ENCODE measurements around the gene NHEJ1.

The NHEJ1 gene

DNA sequence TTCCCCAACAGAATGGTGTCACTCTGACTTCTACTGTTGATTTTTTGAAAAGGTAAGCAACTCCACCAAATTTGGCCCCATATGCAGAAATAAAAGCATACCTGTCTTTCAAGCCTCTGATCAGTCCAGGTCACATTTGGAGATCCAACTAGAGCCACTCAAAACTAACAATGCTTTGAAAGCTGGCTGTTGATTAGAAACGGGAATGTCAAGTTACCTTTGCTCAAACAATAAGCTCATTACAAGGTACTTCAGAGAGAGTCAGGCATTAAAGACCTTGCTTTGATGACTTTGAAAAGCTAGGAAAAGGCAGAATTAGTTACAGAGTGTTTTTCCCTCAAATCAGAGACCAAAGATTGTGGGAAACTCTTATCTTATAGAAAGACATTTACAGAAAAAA lies 95.1 kb downstream of the NHEJ1 start:
- no peak overlapping the region for H3K27ac ChIP-seq
- TF ChIP-seq ZFX (IDR thresholded peaks at IDR 0.05): no peak
- TF ChIP-seq, protein P1, sequence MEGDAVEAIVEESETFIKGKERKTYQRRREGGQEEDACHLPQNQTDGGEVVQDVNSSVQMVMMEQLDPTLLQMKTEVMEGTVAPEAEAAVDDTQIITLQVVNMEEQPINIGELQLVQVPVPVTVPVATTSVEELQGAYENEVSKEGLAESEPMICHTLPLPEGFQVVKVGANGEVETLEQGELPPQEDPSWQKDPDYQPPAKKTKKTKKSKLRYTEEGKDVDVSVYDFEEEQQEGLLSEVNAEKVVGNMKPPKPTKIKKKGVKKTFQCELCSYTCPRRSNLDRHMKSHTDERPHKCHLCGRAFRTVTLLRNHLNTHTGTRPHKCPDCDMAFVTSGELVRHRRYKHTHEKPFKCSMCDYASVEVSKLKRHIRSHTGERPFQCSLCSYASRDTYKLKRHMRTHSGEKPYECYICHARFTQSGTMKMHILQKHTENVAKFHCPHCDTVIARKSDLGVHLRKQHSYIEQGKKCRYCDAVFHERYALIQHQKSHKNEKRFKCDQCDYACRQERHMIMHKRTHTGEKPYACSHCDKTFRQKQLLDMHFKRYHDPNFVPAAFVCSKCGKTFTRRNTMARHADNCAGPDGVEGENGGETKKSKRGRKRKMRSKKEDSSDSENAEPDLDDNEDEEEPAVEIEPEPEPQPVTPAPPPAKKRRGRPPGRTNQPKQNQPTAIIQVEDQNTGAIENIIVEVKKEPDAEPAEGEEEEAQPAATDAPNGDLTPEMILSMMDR (conservative IDR thresholded peaks at IDR 0.05): no peak

DNA sequence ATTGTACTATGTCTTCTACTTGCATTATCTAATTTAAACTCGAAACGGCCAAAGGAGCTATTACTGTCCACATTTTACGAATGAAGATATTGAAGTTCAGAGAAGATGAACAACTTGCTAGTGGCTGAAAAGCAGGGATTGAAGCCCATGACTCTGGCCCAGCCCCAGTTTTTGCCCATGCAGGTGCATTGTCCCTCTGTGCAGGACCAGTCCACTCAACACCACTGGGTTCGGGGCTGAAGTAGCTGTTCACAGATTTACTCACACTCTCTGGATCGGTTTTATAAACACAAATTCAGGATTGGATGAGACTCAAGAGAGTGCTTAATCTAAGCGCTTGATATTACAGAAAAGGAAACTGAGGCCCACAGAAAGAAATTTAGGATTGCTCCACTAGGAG lies 98.5 kb downstream of the NHEJ1 start:
- TF ChIP-seq ZFX (IDR thresholded peaks at IDR 0.05): no peak
- TF ChIP-seq, protein P1 (conservative IDR thresholded peaks at IDR 0.05): no peak

DNA sequence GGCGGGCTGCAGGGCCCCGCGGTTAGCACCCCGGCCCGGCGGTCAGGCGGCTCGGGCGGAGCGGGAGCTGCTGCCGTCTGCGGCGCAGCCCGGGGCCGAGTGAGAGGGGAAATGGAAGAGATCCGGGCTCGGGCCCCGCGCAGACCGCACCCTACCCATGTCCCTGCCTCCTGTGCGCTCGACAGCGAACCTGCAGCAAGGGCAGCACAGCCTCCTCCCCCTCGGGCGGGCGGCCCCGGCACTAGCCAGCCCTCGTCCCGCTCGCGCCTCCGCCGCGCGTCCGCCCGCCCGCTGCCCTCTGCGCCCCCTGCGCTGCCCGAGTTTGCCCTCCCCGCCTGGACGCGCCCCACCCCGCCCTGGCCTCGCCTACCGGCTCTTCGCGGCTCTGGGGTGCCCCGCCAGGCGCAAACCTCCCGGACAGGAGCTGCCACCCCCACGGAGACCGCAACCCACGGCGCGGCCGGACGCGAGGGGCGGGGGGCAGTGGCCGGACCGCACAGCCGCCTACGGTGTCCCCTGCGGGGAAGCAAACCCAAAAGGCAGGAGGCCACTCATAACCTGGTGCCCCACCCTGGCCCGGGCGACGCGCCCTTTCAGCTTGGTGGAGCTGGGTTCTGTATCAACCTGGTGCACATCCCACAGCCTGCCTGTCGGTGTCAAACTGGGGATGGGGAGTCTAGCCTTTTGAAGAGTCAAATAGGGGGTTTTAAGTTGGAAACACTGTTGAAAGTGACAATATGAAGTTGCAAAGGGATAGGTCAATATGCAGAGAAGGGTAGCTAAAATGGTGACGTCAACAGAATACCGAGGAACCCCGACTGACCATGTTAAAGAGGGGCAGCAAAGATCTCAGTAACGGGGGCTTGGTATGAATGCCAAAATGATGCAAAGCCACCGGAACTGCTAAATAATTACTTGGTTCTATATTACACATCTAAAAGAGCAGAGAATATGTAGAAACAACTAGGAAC lies 99.5 kb downstream of the NHEJ1 start, which contains the start of gene IHH:
IHH (minus strand) TSS at position 101 of the 971 bp plus-strand sequence. CDS start 454 bp downstream, outside the sequence.
- TF ChIP-seq, protein P1 (conservative IDR thresholded peaks at IDR 0.05): no peak
- no peak for TF ChIP-seq ZFX (IDR thresholded peaks at IDR 0.05)
- no peak within 1 kb of the TSS for H3K27ac ChIP-seq

More for the DNA sequence above, 98.5 kb downstream of the NHEJ1 start:
- no peak overlapping the region for H3K27ac ChIP-seq

DNA sequence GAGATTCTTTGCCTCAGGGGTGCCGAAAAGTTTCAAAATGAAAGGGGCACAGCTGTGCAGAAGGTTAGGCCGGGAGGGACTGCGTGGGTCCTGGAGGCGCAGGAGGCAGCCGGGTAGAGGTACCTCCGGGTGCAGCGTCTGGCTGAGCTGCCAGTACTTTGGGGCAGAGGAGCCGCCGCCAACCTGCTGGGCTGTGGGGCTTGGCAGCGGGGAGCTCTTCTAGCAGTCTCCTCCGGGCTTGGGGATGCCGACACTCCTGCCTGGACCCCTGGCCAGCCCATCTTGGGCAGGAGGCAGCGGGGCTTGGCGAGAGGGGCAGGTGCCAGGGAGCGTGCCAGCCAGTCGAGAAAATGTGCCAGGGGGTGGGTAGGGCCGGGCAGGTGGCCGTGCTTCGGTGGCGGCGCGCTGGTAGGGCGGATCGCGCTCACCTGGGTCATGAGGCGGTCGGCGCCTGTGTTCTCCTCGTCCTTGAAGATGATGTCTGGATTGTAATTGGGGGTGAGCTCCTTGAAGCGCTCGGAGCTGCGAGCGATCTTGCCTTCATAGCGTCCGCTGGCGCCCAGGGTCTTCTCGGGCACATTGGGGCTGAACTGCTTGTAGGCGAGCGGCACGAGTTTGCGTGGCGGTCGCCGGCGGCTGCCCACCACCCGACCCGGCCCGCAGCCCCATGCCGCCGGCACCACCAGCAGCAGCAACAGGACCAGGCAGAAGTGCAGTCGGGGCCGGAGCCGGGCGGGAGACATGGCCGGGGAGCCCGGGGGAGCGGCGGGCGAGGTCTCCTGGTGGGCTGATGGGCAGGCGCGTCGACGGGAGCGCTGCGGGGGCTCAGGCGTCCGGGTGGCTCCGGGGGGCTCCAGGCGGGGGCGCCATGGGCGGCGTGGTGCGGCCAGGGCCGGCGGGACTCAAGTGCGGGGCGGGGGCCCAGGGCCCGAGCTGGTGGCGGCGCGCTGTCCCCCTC lies 100.6 kb downstream of the NHEJ1 start:
- TF ChIP-seq ZFX (IDR thresholded peaks at IDR 0.05): no peak
- TF ChIP-seq, protein P1 (conservative IDR thresholded peaks at IDR 0.05): no peak
- no peak overlapping the region for H3K27ac ChIP-seq

DNA sequence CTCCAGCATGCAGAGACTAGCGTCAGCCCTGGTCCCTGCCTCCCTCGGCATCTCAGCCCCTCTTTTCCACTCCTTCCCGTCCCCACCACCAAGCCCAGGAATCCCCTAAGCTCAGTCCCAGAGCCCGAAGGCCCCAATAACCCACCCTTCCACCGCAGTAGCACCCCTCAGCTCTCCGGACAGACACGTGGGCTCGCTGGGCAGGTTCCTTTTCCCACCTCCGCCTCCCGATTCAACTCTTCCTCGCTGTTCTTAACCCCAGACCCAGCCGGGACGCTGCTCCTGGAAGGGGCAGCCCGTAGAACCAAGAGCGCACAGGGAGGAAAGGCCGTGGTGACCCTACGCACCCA lies 101.3 kb downstream of the NHEJ1 start:
- no peak overlapping the region for H3K27ac ChIP-seq
- no peak for TF ChIP-seq ZFX (IDR thresholded peaks at IDR 0.05)
- TF ChIP-seq, protein P1 (conservative IDR thresholded peaks at IDR 0.05): no peak

DNA sequence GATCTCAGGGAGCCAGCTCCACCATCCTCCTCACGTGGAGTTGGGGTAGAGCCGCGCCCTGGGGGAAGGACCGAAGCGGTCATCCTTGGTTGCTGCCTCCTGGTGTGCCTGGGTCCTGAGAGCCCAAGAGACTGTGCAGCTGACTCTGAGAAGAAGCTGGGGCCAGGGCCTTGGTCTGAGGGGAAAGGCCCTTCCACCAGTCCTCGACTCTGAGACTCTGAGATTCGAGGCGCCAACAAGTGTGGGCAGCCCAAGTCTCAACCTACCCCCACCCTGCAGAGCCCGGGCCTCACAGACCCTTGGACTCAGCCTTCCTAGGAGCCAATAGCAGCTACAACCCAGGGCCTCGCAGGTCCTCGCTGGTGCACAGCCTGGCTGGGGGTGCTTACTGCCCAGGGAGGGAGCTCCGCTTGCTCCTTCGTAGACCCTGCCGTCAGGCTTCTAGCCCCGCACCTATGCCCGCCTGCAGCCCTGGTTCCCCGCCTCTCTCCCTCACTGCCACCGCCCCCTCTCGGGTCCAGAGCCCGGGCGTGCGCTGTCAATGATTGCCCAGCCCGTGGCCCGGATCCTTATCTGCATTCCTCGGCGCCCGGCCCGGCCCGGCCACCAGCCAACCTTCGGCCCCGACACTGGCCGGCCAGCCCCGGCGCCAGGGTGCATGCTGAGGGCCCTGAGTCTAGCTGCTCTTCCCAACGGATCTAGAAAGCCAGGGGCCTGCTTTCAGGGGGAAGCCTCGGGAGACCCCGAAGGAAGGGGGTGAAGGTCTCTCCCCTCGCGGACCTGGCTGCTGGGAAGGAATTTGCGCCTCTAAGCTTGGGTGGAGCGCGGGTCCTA lies 101.9 kb downstream of the NHEJ1 start:
- TF ChIP-seq ZFX (IDR thresholded peaks at IDR 0.05): no peak
- TF ChIP-seq, protein P1 (conservative IDR thresholded peaks at IDR 0.05): no peak
- no peak overlapping the region for H3K27ac ChIP-seq

Measured in C4-2B (cell line).